ENCODE results near the gene ENKUR.

ENKUR gene

GRCh38 chr10:24983946-24984345 lies 32.0 kb downstream of the ENKUR start:
- no peak for DNase-seq (ENCODE audit: low read depth, low spot score)
- H3K4me3 ChIP-seq (ENCODE audit: low read depth, low read length), result no peak overlapping the region
- in situ Hi-C loops (cut with HindIII; ENCODE audit: low sequenced_read_pairs), result no loop called here
- TF ChIP-seq CTCF (IDR thresholded peaks at IDR 0.05; ENCODE audit: low read depth, low read length), result no peak

DNA sequence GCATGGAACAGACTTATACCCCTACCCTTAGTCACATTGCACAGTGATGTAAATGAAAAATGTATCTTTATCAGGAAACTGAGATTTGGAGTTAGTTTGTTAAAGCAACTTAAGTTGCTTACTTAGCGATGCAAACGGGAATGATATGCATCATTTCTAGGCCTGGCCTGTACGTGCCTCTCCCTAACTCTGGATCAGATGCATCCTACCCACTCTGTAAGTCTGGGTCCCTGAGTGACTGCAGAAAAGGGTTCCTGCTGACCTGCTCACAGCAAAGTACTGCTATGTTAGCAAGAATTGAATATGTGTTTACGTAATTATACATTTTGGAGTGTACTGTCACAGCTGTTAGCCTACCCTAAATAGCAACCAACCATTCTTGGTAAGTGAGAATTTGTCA lies 32.8 kb downstream of the ENKUR start:
- in situ Hi-C loops (cut with HindIII; ENCODE audit: low sequenced_read_pairs), result no loop called here
- DNase-seq (ENCODE audit: low read depth, low spot score), result no peak
- no peak overlapping the region for H3K4me3 ChIP-seq (ENCODE audit: low read depth, low read length)
- TF ChIP-seq CTCF (IDR thresholded peaks at IDR 0.05; ENCODE audit: low read depth, low read length), result no peak

- TF ChIP-seq CTCF (IDR thresholded peaks at IDR 0.05; ENCODE audit: low read depth, low read length), result no peak
- H3K4me3 ChIP-seq (ENCODE audit: low read depth, low read length), result no peak overlapping the region
- DNase-seq (ENCODE audit: low read depth, low spot score), result no peak
- in situ Hi-C loops (cut with HindIII; ENCODE audit: low sequenced_read_pairs), result no loop called here
Observed at GRCh38 chr10:24982319-24983112, 33.4 kb downstream of the ENKUR start.

DNA sequence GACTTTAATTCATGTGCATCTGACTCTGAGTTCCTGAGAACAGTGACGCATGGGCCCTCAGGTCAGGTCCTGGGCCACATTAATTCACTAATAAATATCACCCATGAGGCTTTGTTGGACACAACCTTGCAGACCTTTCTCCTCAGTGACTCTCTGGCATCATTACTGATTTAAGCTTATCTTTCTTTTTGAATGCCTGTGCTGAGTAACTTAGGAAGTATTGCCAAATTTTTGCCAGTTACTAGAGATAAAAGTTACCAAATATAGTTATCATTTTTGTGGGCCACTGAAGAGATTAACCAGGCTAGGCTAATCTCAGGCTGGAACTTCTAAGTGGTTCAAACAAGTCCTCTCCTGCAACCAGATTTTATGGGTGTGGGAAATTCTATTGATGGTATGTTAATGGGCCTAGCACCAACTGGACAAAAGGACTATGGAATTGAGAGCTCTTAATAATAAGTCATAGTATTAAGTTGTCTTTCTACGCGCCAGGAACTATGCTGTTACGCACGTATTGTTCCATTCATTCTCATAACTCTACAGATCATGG lies 34.7 kb downstream of the ENKUR start:
- DNase-seq (ENCODE audit: low read depth, low spot score), result no peak
- no peak overlapping the region for H3K4me3 ChIP-seq (ENCODE audit: low read depth, low read length)
- in situ Hi-C loops (cut with HindIII; ENCODE audit: low sequenced_read_pairs), result no loop called here
- no peak for TF ChIP-seq CTCF (IDR thresholded peaks at IDR 0.05; ENCODE audit: low read depth, low read length)

DNA sequence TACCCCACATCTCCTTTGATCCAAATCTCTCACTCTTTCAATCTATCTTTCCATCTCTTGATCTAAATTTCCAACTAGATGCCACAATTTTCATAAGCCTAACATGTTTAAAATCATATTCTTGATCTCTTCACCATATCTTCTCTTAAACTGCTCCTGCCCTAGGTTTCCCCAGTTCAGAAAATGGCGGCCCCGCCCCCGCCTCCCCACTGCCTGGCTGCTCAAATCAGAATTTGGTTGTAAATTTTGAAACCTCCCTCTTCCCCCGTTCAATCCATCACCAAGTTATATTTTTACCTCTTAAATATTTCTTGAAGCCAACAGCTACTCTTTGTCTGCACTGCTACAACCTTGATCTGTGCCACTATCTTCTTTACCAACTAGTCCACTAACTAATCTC lies 36.3 kb downstream of the ENKUR start:
- in situ Hi-C loops (cut with HindIII; ENCODE audit: low sequenced_read_pairs), result no loop called here
- no peak for TF ChIP-seq CTCF (IDR thresholded peaks at IDR 0.05; ENCODE audit: low read depth, low read length)
- DNase-seq (ENCODE audit: low read depth, low spot score), result no peak
- H3K4me3 ChIP-seq (ENCODE audit: low read depth, low read length), result no peak overlapping the region

DNA sequence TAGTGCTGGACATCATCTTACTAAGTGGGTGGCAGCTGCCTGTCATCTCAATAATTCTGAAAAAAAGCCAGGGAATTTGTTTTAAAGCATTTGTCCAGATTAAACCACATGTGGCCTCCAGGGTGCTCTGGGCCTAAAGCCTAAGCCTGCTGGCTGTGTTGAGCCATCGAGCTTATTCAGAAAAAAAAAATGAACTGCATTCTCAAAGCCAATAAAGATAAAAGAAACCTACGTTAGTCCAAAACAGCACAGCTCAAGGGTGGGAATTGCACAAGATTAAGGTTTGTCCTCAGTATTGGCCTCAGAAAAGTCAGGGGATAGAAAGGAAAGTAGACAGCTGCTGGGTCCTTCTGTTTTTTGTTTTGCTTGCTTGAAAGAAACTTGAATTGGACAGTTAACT lies 41.0 kb downstream of the ENKUR start:
- TF ChIP-seq CTCF (IDR thresholded peaks at IDR 0.05; ENCODE audit: low read depth, low read length), result peak; percentile 12
- in situ Hi-C loops (cut with HindIII; ENCODE audit: low sequenced_read_pairs), result no loop called here
- DNase-seq (ENCODE audit: low read depth, low spot score), result peak; percentile 69
- no peak overlapping the region for H3K4me3 ChIP-seq (ENCODE audit: low read depth, low read length)
